NOMO-1 treated with DMSO at 0.1 percent for 48 hours (cell line): ENCODE measurements around the gene RRP9.
A peak's percentile ranks its signal among the peaks of the same experiment; 100 is the strongest.

Source experiments
- DNase-seq: peaks from one replicate; lab custom pipeline; 2025; ENCODE audit not compliant: unreplicated experiment; lab: John Stamatoyannopoulos, UW

Gene RRP9

GRCh38 chr3:51955893-51956770 lies 14.4 kb upstream of the RRP9 start:
- no peak for DNase-seq

- DNase-seq = no peak
Observed at GRCh38 chr3:51955175-51955892, 13.6 kb upstream of the RRP9 start, which contains the start of gene GPR62. Gene GPR62, plus strand, starts transcription at chr3:51955381. Its CDS starts 272 bp downstream, at chr3:51955653.

GRCh38 chr3:51954713-51955112 lies 13.0 kb upstream of the RRP9 start:
- DNase-seq = no peak

GRCh38 chr3:51954105-51954504 lies 12.4 kb upstream of the RRP9 start:
- peak; percentile 63 for DNase-seq

DNA sequence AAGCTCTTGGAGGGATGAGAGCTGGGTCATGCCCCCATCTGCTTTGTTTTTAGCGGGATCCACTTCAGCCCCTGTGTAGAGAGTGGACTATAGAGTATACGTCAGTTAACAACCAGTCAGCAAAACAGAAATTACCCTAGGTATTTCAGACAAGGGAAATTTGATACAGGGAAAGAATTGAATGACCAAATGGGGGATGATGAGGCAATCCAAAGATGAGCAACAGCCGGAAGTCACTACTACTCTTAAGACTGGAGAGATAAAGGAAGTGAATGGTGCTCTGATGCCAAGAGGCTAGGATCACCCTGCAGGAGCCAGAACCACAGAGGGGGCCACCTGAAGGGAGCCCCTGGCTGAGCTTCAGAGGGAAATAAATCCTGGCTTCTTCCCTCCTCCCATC lies 11.7 kb upstream of the RRP9 start:
- DNase-seq = peak; percentile 82

- no peak for DNase-seq
Observed at GRCh38 chr3:51950899-51951298, 9.2 kb upstream of the RRP9 start.

DNA sequence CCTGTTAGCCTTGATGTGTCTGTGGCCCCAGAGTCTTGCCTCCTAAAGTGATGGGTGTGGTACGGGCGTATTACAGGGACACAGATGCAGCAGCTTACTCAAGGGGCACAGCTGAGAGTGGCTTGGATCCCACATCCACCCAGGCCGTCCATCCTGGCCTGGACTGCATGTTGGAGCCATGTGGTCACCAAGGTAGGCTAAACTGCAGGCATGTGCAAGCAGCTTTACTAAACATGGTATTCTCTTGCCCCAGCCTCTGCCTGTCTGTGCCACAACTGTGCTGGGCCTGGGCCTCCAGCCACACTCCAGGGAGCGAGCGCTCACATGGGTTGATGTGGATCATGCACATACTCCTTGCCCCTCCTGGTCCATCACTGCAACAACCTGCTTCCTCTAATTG lies 7.4 kb upstream of the RRP9 start:
- DNase-seq = no peak

DNA sequence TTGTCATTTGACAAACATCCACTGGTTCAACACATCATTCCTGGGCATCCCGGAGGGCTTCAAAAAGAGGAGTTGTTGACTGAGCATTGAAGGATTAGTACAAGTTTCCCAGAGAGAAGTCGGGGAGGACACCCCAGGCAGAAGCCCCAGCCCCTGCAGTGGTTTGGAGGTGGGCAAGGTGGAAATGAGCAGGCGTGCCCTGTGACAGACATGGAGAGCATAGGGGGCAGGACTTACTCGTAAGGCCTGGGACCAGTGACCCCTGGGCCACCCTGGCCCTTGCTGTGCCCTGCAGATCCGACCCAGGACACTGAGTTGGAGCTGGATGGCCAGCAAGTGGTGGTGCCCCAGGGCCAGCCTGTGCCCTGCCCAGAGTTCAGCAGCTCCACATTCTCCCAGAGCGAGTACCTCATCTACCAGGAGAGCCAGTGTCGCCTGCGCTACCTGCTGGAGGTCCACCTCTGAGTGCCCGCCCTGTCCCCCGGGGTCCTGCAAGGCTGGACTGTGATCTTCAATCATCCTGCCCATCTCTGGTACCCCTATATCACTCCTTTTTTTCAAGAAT lies 6.4 kb upstream of the RRP9 start:
- DNase-seq = no peak

- no peak for DNase-seq
Observed at GRCh38 chr3:51947215-51947900, 5.7 kb upstream of the RRP9 start.

- no peak for DNase-seq
Observed at GRCh38 chr3:51946796-51947195, 5.1 kb upstream of the RRP9 start.

GRCh38 chr3:51945926-51946705 lies 4.4 kb upstream of the RRP9 start:
- DNase-seq = no peak

DNA sequence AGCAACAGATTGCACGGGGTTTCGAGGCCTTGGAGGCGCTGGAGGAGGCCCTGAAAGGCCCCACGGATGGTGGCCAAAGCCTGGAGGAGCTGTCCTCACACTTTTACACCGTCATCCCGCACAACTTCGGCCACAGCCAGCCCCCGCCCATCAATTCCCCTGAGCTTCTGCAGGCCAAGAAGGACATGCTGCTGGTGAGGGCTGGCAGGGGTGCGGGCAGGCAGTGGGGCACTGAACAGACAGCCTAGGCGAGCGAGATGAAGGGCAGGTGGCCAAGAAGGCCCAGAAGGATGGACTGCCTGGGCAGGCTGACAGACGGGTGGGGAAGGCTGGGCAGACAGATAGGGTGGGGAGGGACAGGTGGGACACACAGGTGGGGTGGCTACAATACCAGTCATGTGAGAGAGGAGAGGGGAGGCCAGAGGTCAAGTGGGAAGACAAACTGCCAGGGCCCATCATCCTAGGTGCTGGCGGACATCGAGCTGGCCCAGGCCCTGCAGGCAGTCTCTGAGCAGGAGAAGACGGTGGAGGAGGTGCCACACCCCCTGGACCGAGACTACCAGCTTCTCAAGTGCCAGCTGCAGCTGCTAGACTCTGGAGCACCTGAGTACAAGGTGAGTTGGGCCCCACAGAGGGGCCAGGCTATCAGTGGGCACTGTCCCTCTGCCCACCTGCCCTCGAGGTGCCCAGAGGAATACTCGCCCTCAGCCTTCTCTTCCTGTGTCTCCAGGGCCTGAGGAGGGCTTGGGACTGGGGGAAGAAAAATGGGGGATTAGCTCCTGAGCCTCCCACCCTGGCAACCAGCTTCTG lies 3.5 kb upstream of the RRP9 start:
- no peak for DNase-seq

DNA sequence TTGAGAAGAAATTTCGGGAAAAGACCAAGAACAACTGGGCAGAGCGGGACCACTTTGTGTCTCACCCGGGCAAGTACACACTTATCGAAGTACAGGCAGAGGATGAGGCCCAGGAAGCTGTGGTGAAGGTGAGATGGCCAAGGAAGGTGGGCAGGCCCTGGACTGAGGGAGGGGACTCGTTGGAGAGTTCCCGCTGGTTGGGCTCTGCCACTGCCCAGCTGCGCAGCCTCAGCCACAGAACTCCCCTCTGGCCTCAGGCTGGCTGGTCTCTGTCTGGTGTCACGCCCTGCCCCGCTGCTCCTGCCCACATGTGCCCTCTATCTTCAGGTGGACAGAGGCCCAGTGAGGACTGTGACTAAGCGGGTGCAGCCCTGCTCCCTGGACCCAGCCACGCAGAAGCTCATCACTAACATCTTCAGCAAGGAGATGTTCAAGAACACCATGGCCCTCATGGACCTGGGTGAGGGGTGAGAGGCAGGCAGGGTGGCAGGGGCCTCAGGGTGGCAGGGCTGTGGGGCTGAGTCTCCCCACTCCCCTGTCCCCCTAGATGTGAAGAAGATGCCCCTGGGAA lies 2.8 kb upstream of the RRP9 start:
- DNase-seq = no peak

- DNase-seq = no peak
Observed at GRCh38 chr3:51943451-51944391, 2.0 kb upstream of the RRP9 start.

DNA sequence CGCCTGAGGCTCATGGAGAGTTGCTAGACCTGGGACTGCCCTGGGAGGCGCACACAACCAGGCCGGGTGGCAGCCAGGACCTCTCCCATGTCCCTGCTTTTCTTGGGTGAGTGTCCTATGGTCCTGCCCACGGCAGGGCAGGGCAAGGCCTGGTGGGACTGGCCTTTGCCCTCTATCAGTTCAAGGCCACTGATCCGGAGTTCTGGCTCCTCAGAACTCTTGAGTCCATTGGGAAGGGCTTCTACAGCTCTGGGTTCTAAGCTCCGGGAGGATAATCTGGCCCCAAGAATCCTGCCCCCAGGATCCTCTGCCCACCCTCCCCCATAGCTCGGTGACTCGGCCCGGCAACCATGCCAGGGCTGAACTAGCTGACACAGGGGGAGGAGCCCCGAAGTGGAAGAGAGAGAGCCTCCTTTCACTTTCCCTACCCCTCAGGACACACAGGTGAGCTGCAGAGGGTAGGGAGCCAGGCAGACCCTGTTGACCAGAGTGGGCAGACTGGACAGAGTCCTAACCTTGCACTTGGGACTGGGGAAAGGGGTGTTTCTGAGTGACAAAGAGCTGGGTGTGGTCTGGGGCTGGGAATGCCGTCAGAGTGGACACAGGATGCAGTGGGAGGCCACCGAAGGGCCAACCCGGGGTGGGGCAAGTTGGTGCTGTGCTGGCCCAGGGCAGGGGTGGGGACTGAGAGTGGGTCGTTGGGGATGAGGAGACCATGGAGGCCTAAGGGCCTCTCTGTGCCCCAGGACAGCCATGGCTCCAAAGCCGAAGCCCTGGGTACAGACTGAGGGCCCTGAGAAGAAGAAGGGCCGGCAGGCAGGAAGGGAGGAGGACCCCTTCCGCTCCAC lies 1.1 kb upstream of the RRP9 start:
- peak; percentile 16 for DNase-seq

- no peak for DNase-seq
Observed at GRCh38 chr3:51941463-51941797, 274 bp downstream of the RRP9 start.

- DNase-seq = no peak
Observed at GRCh38 chr3:51940648-51941462, 849 bp downstream of the RRP9 start.
